Astrocyte (in vitro differentiated cells and primary cell): Measurements from ENCODE around the gene ARAP1. TPM values are rescaled to one million over a fixed set of nuclear protein-coding genes. Genes with fewer than 3 reads are reported as not detected.

ENCODE experiments used
- DNase-seq: peaks from one replicate; pipeline ENCODE4 v3.0.0-alpha.2; 2010; ENCODE audit warnings: low read depth
- FAIRE-seq: peaks from 2 replicates; lab custom pipeline; 2011; peaks lifted over from hg19 to GRCh38; lab: Jason Lieb, UNC
- H2AFZ ChIP-seq: 2 replicates; pipeline ENCODE4 v1.6.0; 2012; ENCODE audit warnings: low read depth, low read length, inconsistent platforms
- H3K27ac ChIP-seq: 2 replicates; pipeline ENCODE4 v1.5.1; 2011; ENCODE audit warnings: low read depth, low read length, inconsistent platforms
- H3K27me3 ChIP-seq: 2 replicates; pipeline ENCODE4 v1.6.0; 2011; ENCODE audit warnings: low read length, inconsistent platforms; ENCODE audit not compliant: insufficient read depth
- H3K36me3 ChIP-seq: 2 replicates; pipeline ENCODE4 v1.5.1; 2011; ENCODE audit warnings: low read length, inconsistent platforms; ENCODE audit not compliant: insufficient read depth
- H3K4me1 ChIP-seq: 2 replicates; pipeline ENCODE4 v1.5.1; 2011; ENCODE audit warnings: low read length, inconsistent platforms; ENCODE audit not compliant: insufficient read depth
- H3K4me2 ChIP-seq: 2 replicates; pipeline ENCODE4 v1.6.0; 2012; ENCODE audit warnings: low read length, inconsistent platforms
- H3K4me3 ChIP-seq: 2 replicates; pipeline ENCODE4 v1.5.1; 2011; ENCODE audit warnings: low read depth, mild to moderate bottlenecking, low read length, inconsistent platforms; ENCODE audit not compliant: insufficient read depth
- H3K79me2 ChIP-seq: 2 replicates; pipeline ENCODE4 v1.6.0; 2012; ENCODE audit warnings: mild to moderate bottlenecking, low read length, inconsistent platforms; ENCODE audit not compliant: insufficient read depth
- H3K9ac ChIP-seq: 2 replicates; pipeline ENCODE4 v1.6.0; 2012; ENCODE audit warnings: mild to moderate bottlenecking, low read length, inconsistent platforms
- H3K9me3 ChIP-seq: 2 replicates; pipeline ENCODE4 v1.5.1; 2012; ENCODE audit warnings: low read depth, mild to moderate bottlenecking, low read length, inconsistent platforms; ENCODE audit not compliant: insufficient read depth
- H4K20me1 ChIP-seq: 2 replicates; pipeline ENCODE4 v1.6.0; 2012; ENCODE audit warnings: low read length, inconsistent platforms; ENCODE audit not compliant: insufficient read depth
- H3K27ac Mint-ChIP-seq: one replicate; pipeline ENCODE4 v1.8.0; 2021; ENCODE audit warnings: mild to moderate bottlenecking, mixed read lengths; ENCODE audit not compliant: unreplicated experiment
- H3K27me3 Mint-ChIP-seq: one replicate; pipeline ENCODE4 v1.8.0; 2021; ENCODE audit warnings: low read depth, mixed read lengths; ENCODE audit not compliant: unreplicated experiment
- H3K36me3 Mint-ChIP-seq: one replicate; pipeline ENCODE4 v1.8.0; 2021; ENCODE audit warnings: low read depth, mixed read lengths; ENCODE audit not compliant: unreplicated experiment
- H3K4me1 Mint-ChIP-seq: one replicate; pipeline ENCODE4 v1.8.0; 2021; ENCODE audit warnings: low read depth, mixed read lengths; ENCODE audit not compliant: unreplicated experiment
- H3K4me3 Mint-ChIP-seq: one replicate; pipeline ENCODE4 v1.8.0; 2021; ENCODE audit warnings: mild to moderate bottlenecking, moderate library complexity, mixed read lengths; ENCODE audit not compliant: unreplicated experiment
- H3K9me3 Mint-ChIP-seq: one replicate; pipeline ENCODE4 v1.8.0; 2021; ENCODE audit warnings: mild to moderate bottlenecking, mixed read lengths; ENCODE audit not compliant: unreplicated experiment
- EZH2 ChIP-seq: IDR thresholded peaks from 2 replicates; pipeline ENCODE4 v1.6.1; 2012; ENCODE audit warnings: mild to moderate bottlenecking, low read length, inconsistent platforms; ENCODE audit not compliant: insufficient read depth
- total RNA-seq: library from RNA; stranded (reverse); gene quantifications from 2 replicates; pipeline ENCODE4 v1.2.1, GENCODE V29; 2021
- TF ChIP-seq, protein P1 (sequence below): IDR thresholded peaks from 2 replicates; pipeline ENCODE4 v1.5.1; 2011; ENCODE audit warnings: low read depth, mild to moderate bottlenecking, inconsistent platforms, low read length, moderate library complexity; ENCODE audit not compliant: insufficient read depth

The ARAP1 gene
- total RNA-seq, 1 donor from 2014 or later = 31.9 TPM

DNA sequence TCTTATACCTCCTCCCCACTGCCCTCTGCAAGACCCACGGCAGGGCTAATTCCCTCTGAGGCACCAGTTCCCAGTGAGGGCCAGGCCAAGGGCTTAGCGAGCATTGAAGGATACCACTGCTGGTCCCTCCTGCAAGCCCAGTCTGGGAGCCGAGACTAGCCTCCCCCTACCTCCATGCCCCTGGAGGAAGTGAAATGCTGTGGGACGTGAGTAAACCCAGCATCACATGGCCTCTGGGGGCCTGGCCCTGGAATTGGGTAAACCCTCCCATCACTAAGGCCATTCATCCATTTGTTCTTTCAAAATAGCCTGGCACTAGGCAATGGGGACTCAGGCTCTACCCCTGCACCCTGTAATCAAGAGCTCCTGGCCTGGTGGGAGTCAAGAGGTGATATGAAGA is 24.7 kb downstream of the ARAP1 start:
- no peaks in the 10 kb centered on the region for H3K27me3 Mint-ChIP-seq
- no peak for FAIRE-seq
- H3K9ac ChIP-seq = no peak overlapping the region
- H3K4me3 ChIP-seq = no peak overlapping the region
- H3K79me2 ChIP-seq = peaks cover 21% of the 10 kb centered on the region
- peaks cover 3% of the 10 kb centered on the region for H3K4me1 ChIP-seq
- H3K36me3 ChIP-seq = no peaks in the 10 kb centered on the region
- TF ChIP-seq, protein P1, sequence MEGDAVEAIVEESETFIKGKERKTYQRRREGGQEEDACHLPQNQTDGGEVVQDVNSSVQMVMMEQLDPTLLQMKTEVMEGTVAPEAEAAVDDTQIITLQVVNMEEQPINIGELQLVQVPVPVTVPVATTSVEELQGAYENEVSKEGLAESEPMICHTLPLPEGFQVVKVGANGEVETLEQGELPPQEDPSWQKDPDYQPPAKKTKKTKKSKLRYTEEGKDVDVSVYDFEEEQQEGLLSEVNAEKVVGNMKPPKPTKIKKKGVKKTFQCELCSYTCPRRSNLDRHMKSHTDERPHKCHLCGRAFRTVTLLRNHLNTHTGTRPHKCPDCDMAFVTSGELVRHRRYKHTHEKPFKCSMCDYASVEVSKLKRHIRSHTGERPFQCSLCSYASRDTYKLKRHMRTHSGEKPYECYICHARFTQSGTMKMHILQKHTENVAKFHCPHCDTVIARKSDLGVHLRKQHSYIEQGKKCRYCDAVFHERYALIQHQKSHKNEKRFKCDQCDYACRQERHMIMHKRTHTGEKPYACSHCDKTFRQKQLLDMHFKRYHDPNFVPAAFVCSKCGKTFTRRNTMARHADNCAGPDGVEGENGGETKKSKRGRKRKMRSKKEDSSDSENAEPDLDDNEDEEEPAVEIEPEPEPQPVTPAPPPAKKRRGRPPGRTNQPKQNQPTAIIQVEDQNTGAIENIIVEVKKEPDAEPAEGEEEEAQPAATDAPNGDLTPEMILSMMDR = no peak
- no peak for TF ChIP-seq EZH2
- H4K20me1 ChIP-seq = peaks cover 5% of the 10 kb centered on the region
- no peak for DNase-seq
- H3K27me3 ChIP-seq = no peaks in the 10 kb centered on the region
- H3K36me3 Mint-ChIP-seq = peaks cover 12% of the 10 kb centered on the region
- peaks cover 10% of the 10 kb centered on the region for H3K4me1 Mint-ChIP-seq
- H3K27ac ChIP-seq = no peak overlapping the region
- no peak overlapping the region for H3K4me3 Mint-ChIP-seq
- no peak overlapping the region for H3K27ac Mint-ChIP-seq
- H3K4me2 ChIP-seq = no peak overlapping the region
- H3K9me3 Mint-ChIP-seq = no peaks in the 10 kb centered on the region
- no peak overlapping the region for H2AFZ ChIP-seq
- H3K9me3 ChIP-seq = no peaks in the 10 kb centered on the region

DNA sequence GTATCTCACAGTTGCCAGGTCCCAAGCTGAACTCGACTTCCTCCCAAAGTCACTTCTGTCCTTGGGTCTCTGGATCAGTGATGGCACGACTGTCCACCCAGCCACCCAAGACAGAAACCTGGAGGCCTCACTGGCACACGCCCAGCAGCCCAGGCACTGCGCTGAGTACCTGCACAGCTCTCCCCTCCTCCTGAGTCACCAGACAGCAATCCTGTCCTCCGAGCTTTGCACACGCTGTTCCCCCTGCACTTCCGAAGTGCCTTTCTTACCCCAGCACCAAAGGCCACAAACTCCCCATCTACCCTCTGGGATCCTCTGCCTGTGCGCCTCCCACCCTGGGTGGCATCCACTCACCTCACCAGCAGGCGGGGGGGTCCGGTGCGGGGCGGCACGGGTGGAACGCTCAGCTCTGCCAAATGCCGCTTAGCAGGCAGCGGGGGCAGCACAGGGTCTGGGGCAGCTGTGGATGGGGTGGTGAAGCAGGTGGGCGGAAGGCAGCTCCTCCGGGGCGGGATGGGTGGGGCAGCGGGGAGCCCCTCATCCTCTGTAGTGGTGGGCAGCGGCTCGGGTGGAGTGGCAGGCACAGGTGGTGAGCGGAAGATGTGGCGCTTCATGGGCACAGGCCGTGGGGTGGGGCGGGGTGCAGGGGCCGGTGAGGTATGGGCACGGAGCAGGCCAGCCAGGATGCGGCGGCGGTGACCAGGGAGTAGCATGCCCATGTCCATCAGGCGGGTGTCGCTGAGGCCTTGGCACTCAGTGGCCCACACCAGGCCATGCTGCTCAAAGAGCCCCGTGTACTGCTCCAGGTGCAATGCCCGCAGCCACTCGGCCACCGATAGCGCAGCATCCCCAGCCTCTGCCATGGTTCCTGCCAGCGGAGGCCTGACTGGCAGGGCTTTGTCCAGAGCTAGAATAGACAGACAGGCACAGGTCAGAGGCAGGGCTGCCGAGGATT is 25.7 kb downstream of the ARAP1 start:
- TF ChIP-seq EZH2 = no peak
- TF ChIP-seq, protein P1 = no peak
- no peak overlapping the region for H3K4me2 ChIP-seq
- no peak for FAIRE-seq
- Mint-ChIP-seq H3K36me3 (peaks cover 11% of the 10 kb centered on the region), H3K4me1 (peaks cover 19% of the 10 kb centered on the region), H3K9me3 (no peaks in the 10 kb centered on the region), H3K27me3 (no peaks in the 10 kb centered on the region), H3K4me3 (no peak overlapping the region), H3K27ac (no peak overlapping the region)
- no peaks in the 10 kb centered on the region for H3K36me3 ChIP-seq
- no peak overlapping the region for H3K27ac ChIP-seq
- no peaks in the 10 kb centered on the region for H3K27me3 ChIP-seq
- H3K9ac ChIP-seq = no peak overlapping the region
- DNase-seq = no peak
- peaks cover 5% of the 10 kb centered on the region for H4K20me1 ChIP-seq
- no peaks in the 10 kb centered on the region for H3K9me3 ChIP-seq
- H2AFZ ChIP-seq = no peak overlapping the region
- peaks cover 28% of the 10 kb centered on the region for H3K79me2 ChIP-seq
- no peak overlapping the region for H3K4me3 ChIP-seq
- peaks cover 11% of the 10 kb centered on the region for H3K4me1 ChIP-seq

DNA sequence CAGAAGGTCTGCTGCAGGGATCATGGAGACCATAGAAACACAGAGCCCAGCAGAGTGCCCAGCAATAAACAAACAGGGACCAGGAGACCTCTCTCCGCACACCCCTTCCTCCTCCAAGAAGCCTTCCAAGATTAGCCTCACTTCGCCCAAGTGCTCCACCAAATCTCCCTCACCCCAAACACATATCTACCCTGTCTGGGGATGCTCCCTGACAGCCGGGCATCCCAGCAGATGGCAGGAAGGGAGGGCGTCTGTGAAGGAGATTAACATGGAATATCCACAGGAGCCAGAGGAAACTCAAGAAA is 26.5 kb downstream of the ARAP1 start:
- Histone ChIP-seq H3K36me3 (no peaks in the 10 kb centered on the region), H3K9ac (no peak overlapping the region), H3K4me2 (no peak overlapping the region), H3K27ac (no peak overlapping the region), H3K79me2 (peaks cover 37% of the 10 kb centered on the region), H3K4me3 (no peak overlapping the region), H3K27me3 (no peaks in the 10 kb centered on the region), H4K20me1 (peaks cover 13% of the 10 kb centered on the region), H3K9me3 (no peaks in the 10 kb centered on the region), H3K4me1 (peaks cover 20% of the 10 kb centered on the region), H2AFZ (no peak overlapping the region)
- Mint-ChIP-seq H3K27ac (no peak overlapping the region), H3K4me1 (peaks cover 25% of the 10 kb centered on the region), H3K36me3 (peaks cover 5% of the 10 kb centered on the region), H3K9me3 (no peaks in the 10 kb centered on the region), H3K4me3 (no peak overlapping the region), H3K27me3 (no peaks in the 10 kb centered on the region)
- TF ChIP-seq, protein P1 = no peak
- no peak for TF ChIP-seq EZH2
- DNase-seq = no peak
- FAIRE-seq = no peak
